Subcutaneous adipose tissue (tissue), 4 donors: ENCODE results near the gene GRK6. TPM values are rescaled to one million over a fixed set of nuclear protein-coding genes. Genes with fewer than 3 reads are reported as not detected.

Source experiments
- CTCF ChIP-seq: fragments of 450-650 bp; IDR thresholded peaks from one replicate; pipeline ENCODE4 v1.5.1; 2016; ENCODE audit warnings: low read depth, mild to moderate bottlenecking, control low read depth, antibody characterized with exemption, moderate library complexity
- total RNA-seq, 4 donors: library from RNA; depleted of rRNA; stranded (reverse); fragments of >200 nt; gene quantifications; one replicate each; pipeline ENCODE4 v1.1.0, GENCODE V29; 2016

Gene GRK6
- total RNA-seq, 4 donors from 2014 or later: 9.3 to 22.6 (median 19.7) TPM

DNA sequence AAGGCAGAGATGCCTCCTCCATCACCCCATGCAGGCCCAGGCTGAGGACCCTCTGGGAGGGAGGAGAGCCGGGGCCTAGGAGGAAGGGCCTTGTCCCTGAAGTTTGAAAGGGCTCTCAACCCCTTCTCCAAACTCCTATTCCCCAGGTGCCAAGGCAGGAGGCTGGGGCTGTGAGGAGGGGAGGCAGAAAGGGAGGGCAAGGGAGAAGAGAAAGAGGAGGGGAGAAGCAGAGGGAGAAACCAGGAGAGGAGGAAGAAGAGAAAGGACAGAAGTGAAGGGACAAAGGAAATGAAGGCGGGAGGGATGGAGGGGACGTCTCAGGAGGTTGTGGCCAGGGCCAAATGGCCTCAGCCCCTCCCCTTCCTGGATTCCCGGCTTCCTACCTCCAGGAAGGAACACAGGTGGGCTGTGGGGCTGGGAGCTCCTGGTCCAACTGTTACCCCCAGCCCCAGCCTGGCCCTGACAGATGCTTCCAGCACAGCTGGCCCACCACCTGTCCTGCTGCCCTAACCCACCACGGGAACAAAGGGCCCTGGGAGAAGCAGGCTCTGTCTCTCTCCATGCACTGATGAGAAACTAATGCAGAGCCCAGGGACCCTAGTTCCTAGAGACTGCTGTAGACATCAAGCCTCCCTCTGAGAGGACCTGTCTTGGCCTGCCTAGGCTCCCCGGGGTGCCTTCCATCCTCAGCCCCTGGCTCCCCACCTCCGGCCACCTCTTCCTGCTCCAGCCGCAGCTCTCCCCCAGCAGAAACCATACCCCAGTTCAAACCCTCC lies 43.5 kb downstream of the GRK6 start:
- no peak for TF ChIP-seq CTCF

GRCh38 chr5:177470759-177471536 lies 44.5 kb downstream of the GRK6 start:
- TF ChIP-seq CTCF: no peak

- TF ChIP-seq CTCF: no peak
Measured at GRCh38 chr5:177471610-177472356, 45.3 kb downstream of the GRK6 start.

DNA sequence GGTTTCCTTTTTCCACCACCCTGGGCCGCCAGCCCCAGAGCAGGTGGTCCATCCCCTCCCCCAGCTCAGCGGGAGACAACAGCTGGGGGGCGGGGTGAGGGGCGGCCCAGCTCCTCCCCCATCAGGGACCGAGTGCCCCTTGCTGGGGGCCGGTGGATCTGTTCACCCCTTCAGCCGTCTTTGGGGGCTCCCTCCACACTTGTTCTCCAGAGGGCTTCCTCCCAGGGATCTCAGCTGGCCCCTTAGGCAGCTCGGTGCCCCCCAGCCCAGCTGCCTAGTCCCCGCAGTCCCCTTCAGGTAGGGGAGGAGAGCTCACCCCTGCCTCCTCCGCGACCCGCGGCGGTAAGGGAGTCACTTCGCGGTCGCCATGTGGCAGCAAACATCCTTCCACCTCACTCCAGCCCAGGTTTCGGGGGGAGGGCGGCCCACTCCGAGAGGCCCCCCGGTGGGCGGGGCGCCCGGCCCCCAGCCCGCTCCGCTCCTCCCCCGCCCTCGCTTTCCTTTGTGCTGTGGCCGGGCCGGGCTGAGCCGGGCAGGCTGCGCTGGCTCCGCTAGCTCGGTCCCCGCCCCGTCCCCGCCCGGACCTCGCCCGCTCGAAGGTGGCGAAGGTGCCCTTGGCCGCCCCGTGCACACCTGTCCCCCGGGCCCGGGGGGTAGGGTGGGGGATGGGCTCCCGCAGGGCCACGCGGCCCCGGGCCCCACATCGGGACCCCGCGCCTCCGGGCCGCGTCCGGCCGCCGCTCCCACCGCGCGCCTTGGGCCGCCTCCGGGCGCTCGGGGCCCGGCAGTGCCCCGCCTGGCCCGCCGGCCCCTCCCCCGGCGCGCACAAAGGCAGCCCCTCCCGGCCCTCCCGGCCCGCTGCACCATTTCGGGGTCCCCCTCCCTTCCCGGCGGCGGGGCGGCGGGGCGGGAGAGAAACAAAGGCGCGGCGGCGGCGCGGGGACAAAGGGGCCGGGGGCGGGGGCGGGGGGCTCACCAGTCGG lies 46.3 kb downstream of the GRK6 start:
- TF ChIP-seq CTCF: no peak

GRCh38 chr5:177473443-177474001 lies 47.0 kb downstream of the GRK6 start, which contains the start of gene DBN1:
DBN1 (minus strand) TSS chr5:177473634; CDS start chr5:177473521, 113 bp downstream.
- no peak for TF ChIP-seq CTCF

DNA sequence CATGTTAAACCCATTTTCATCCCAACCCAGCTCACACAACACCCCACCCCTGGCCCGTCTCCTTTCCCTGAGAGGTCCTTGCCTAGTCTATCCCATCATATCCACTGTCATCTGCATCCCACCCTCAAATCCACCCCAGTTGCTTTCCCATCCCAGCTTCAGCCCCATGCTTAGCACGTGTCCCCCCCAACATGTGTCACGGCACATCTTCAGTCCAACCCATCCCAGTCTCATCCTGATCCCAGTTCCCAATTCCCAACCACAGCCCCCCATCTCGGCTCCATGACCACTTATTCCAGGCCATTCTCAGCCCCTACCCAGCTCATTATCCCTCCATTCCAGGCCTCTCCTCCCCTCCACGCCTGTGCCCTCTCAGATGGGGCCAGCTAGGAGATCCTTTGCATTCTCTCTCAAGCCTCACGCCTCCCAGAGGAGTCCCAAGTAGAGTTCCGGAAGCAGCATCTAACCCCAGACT lies 47.6 kb downstream of the GRK6 start:
- no peak for TF ChIP-seq CTCF
